A673 (cell line): Measurements from ENCODE around the gene SRD5A3. TPM values are rescaled to one million over a fixed set of nuclear protein-coding genes. Genes with fewer than 3 reads are reported as not detected.

Experiments used
- BruUV-seq: library from RNA; stranded (reverse); fragments of 400-500 nt; replicated peaks from 2 replicates; lab custom pipeline; 2021; lab: Mats Ljungman, UMichigan
- CTCF ChIA-PET: fragments of 300-600 bp; sonication (Branson Sonifier 250); formaldehyde crosslinking; loops from one replicate; lab custom pipeline; 2022; ENCODE audit warnings: antibody characterized with exemption; lab: Charles Lee
- POLR2A ChIA-PET: fragments of 300-600 bp; sonication (Branson Sonifier 250); formaldehyde crosslinking; loops from one replicate; lab custom pipeline; 2022; ENCODE audit warnings: antibody characterized with exemption; ENCODE audit not compliant: low non-redundant PET; lab: Charles Lee
- DNase-seq: peaks from one replicate; pipeline ENCODE4 v3.0.0-alpha.2; 2015; ENCODE audit warnings: low spot score
- H3K27ac ChIP-seq: fragments of 200-600 bp; sonication (generic); 2 replicates; pipeline ENCODE4 v1.5.1; 2016; ENCODE audit warnings: mixed run types, low read depth, mild to moderate bottlenecking, mixed read lengths, antibody characterized with exemption, low read length; ENCODE audit not compliant: poor library complexity, severe bottlenecking
- H3K27me3 ChIP-seq: fragments of 200-600 bp; sonication (generic); replicated peaks from 2 replicates; pipeline ENCODE4 v1.6.1; 2017; ENCODE audit warnings: mixed run types, low read depth, mild to moderate bottlenecking, mixed read lengths, antibody characterized with exemption, low read length; ENCODE audit not compliant: insufficient read depth, poor library complexity
- H3K36me3 ChIP-seq: fragments of 200-600 bp; sonication (generic); 2 replicates; pipeline ENCODE4 v1.6.1; 2016; ENCODE audit warnings: mixed run types, mild to moderate bottlenecking, mixed read lengths, antibody characterized with exemption, low read length; ENCODE audit not compliant: insufficient read depth, poor library complexity, severe bottlenecking
- H3K4me1 ChIP-seq: fragments of 200-600 bp; sonication (generic); 2 replicates; pipeline ENCODE4 v1.6.1; 2017; ENCODE audit warnings: mixed run types, mild to moderate bottlenecking, mixed read lengths, antibody characterized with exemption, low read length; ENCODE audit not compliant: insufficient read depth, poor library complexity, severe bottlenecking
- H3K4me3 ChIP-seq: fragments of 200-600 bp; sonication (generic); 2 replicates; pipeline ENCODE4 v1.5.1; 2016; ENCODE audit warnings: low read depth, mixed run types, mild to moderate bottlenecking, mixed read lengths, low read length; ENCODE audit not compliant: poor library complexity, severe bottlenecking
- H3K9me3 ChIP-seq: fragments of 200-600 bp; sonication (generic); 2 replicates; pipeline ENCODE4 v1.6.1; 2016; ENCODE audit warnings: mixed run types, low read depth, mild to moderate bottlenecking, mixed read lengths, antibody characterized with exemption, low read length; ENCODE audit not compliant: poor library complexity, severe bottlenecking
- CTCF ChIP-seq: fragments of 300-800, 200-600 bp; sonication (generic); conservative IDR thresholded peaks from 2 replicates; pipeline ENCODE4 v1.5.1; 2017; ENCODE audit warnings: low read depth, mild to moderate bottlenecking, antibody characterized with exemption, low read length, moderate library complexity, mixed read lengths
- EZH2 ChIP-seq: fragments of 200-600 bp; sonication (generic); IDR thresholded peaks from 2 replicates; pipeline ENCODE4 v1.6.1; 2017; ENCODE audit warnings: borderline replicate concordance, low read depth, mild to moderate bottlenecking, mixed read lengths, antibody characterized with exemption, low read length; ENCODE audit not compliant: poor library complexity, severe bottlenecking
- intact Hi-C: fragments of 100-400 bp; cut with micrococcal nuclease; formaldehyde crosslinking; loops from one replicate; pipeline ENCODE4 v1.10.0; 2022; ENCODE audit not compliant: unreplicated experiment
- total RNA-seq: library from RNA; stranded (reverse); gene quantifications from 2 replicates; pipeline ENCODE4 v1.2.3, GENCODE V29; 2021

SRD5A3 gene
- total RNA-seq, 1 experiment from 2014 or later, result 48.1 TPM

GRCh38 chr4:55329012-55329411 lies 17.0 kb upstream of the SRD5A3 start:
- BruUV-seq, result no TSS peak
- TF ChIP-seq CTCF, result no peak
- TF ChIP-seq EZH2, result no peak
- H3K4me1 ChIP-seq, result no peaks in the 10 kb centered on the region
- H3K4me3 ChIP-seq, result no peak overlapping the region
- intact Hi-C loops, result no loop called here
- ChIA-PET POLR2A (no interaction called here), CTCF (no interaction called here)
- H3K36me3 ChIP-seq, result no peaks in the 10 kb centered on the region
- H3K9me3 ChIP-seq, result no peaks in the 10 kb centered on the region
- no peak for DNase-seq
- H3K27me3 ChIP-seq, result no peaks in the 10 kb centered on the region
- H3K27ac ChIP-seq, result no peak overlapping the region

GRCh38 chr4:55330241-55330640 lies 15.8 kb upstream of the SRD5A3 start:
- H3K4me3 ChIP-seq, result no peak overlapping the region
- H3K4me1 ChIP-seq, result no peaks in the 10 kb centered on the region
- ChIA-PET CTCF (no interaction called here), POLR2A (no interaction called here)
- TF ChIP-seq CTCF, result no peak
- no peak for TF ChIP-seq EZH2
- no TSS peak for BruUV-seq
- DNase-seq, result no peak
- intact Hi-C loops, result no loop called here
- H3K9me3 ChIP-seq, result no peaks in the 10 kb centered on the region
- H3K27ac ChIP-seq, result no peak overlapping the region
- H3K36me3 ChIP-seq, result no peaks in the 10 kb centered on the region
- H3K27me3 ChIP-seq, result no peaks in the 10 kb centered on the region

- Histone ChIP-seq H3K4me1 (no peaks in the 10 kb centered on the region), H3K27me3 (no peaks in the 10 kb centered on the region), H3K4me3 (no peak overlapping the region), H3K9me3 (no peaks in the 10 kb centered on the region), H3K27ac (no peak overlapping the region), H3K36me3 (no peaks in the 10 kb centered on the region)
- DNase-seq, result no peak
- ChIA-PET CTCF (no interaction called here), POLR2A (no interaction called here)
- no TSS peak for BruUV-seq
- TF ChIP-seq EZH2 (no peak), CTCF (no peak)
- intact Hi-C loops, result no loop called here
Measured at GRCh38 chr4:55336138-55337034, 9.7 kb upstream of the SRD5A3 start.
